HUES48 (cell line): ENCODE measurements around the gene MRPL10.

Source experiments
- H3K27ac ChIP-seq: one replicate; pipeline ENCODE4 v1.7.0; 2013; ENCODE audit warnings: low read depth, low read length, inconsistent platforms
- H3K27me3 ChIP-seq: 2 replicates; pipeline ENCODE4 v1.6.1; 2013; ENCODE audit warnings: mild to moderate bottlenecking, low read length; ENCODE audit not compliant: control insufficient read depth, insufficient read depth
- H3K36me3 ChIP-seq: 2 replicates; pipeline ENCODE4 v1.6.1; 2013; ENCODE audit warnings: low read length; ENCODE audit not compliant: control insufficient read depth, insufficient read depth
- H3K4me1 ChIP-seq: 2 replicates; pipeline ENCODE4 v1.6.1; 2013; ENCODE audit warnings: mild to moderate bottlenecking, low read length; ENCODE audit not compliant: control insufficient read depth, insufficient read depth
- H3K4me3 ChIP-seq: 2 replicates; pipeline ENCODE4 v1.5.1; 2013; ENCODE audit warnings: mild to moderate bottlenecking, low read depth, low read length
- H3K9ac ChIP-seq: 2 replicates; pipeline ENCODE4 v1.6.1; 2013; ENCODE audit warnings: mild to moderate bottlenecking, low read depth, low read length, moderate library complexity
- H3K9me3 ChIP-seq: 2 replicates; pipeline ENCODE4 v1.6.1; 2013; ENCODE audit warnings: low read length; ENCODE audit not compliant: control insufficient read depth, insufficient read depth

MRPL10 gene

DNA sequence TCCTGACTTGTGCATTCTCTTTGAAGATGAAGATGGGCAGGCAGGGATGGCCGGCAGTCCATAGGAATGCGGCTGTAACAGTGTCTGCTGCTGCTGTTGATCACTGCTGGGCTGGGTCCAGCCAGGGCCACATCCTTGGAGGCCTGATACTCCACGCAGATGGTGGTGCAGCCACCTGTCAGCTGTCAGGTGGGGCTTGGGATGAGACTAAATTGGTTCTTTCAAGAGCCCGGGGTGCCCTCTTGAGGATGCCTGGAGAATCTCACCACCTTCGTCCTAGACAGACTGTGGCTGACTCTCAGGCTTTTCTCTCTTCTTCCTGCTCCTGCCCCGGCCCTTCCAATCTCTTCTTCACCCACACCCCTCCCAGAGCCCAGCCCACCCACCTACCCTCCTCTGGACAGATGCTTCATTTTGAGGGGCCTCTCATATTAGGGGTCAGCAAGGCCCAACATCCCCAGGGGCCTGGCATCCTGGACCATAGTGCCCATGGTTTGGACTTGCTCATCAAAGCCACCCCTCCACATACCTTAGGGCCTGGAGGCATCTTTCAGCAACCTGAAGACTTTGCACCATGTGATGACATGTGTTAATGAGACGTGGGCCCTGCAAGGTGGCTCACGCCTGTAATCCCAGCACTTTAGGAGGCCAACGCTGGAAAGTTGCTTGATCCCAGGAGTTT, 28.9 kb downstream of the MRPL10 start:
- Histone ChIP-seq H3K36me3 (no peaks in the 10 kb centered on the region), H3K27ac (no peak overlapping the region), H3K9me3 (no peaks in the 10 kb centered on the region), H3K4me1 (no peaks in the 10 kb centered on the region), H3K4me3 (no peak overlapping the region), H3K9ac (no peak overlapping the region), H3K27me3 (no peaks in the 10 kb centered on the region)

DNA sequence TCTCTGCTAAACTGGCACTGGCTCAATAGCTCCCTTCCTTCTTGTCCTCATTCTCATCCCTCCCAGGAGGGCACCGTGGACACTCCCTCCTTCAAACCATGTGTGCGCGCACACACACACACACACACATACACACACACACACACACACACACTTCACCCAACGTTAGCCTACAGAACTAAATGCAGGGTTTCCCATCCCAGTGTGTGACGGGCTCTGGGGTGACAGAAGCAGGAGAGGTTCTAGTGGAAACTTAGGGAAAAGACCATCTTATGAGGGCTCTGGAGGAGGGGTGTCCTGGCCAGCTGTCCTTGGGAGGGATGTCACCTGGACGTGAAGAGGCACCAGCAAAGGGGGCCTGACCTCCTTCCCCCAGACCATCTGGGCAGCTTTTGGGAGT, 29.4 kb downstream of the MRPL10 start:
- Histone ChIP-seq H3K4me1 (no peaks in the 10 kb centered on the region), H3K27ac (no peak overlapping the region), H3K4me3 (no peak overlapping the region), H3K9ac (no peak overlapping the region), H3K27me3 (no peaks in the 10 kb centered on the region), H3K9me3 (no peaks in the 10 kb centered on the region), H3K36me3 (no peaks in the 10 kb centered on the region)

GRCh38 chr17:47801176-47801765, 30.1 kb downstream of the MRPL10 start:
- Histone ChIP-seq H3K27ac (no peak overlapping the region), H3K4me3 (no peak overlapping the region), H3K27me3 (no peaks in the 10 kb centered on the region), H3K36me3 (no peaks in the 10 kb centered on the region), H3K9ac (no peak overlapping the region), H3K4me1 (no peaks in the 10 kb centered on the region), H3K9me3 (no peaks in the 10 kb centered on the region)

- Histone ChIP-seq H3K9me3 (no peaks in the 10 kb centered on the region), H3K36me3 (no peaks in the 10 kb centered on the region), H3K4me3 (no peak overlapping the region), H3K27ac (no peak overlapping the region), H3K4me1 (no peaks in the 10 kb centered on the region), H3K27me3 (no peaks in the 10 kb centered on the region), H3K9ac (no peak overlapping the region)
Measured at GRCh38 chr17:47800686-47801085, 30.7 kb downstream of the MRPL10 start.

GRCh38 chr17:47797797-47798196, 33.5 kb downstream of the MRPL10 start:
- Histone ChIP-seq H3K4me1 (no peaks in the 10 kb centered on the region), H3K9ac (no peak overlapping the region), H3K36me3 (no peaks in the 10 kb centered on the region), H3K27ac (no peak overlapping the region), H3K9me3 (no peaks in the 10 kb centered on the region), H3K27me3 (peaks cover 15% of the 10 kb centered on the region), H3K4me3 (no peak overlapping the region)

GRCh38 chr17:47792979-47793378, 38.4 kb downstream of the MRPL10 start:
- H3K4me1 ChIP-seq: no peaks in the 10 kb centered on the region
- no peaks in the 10 kb centered on the region for H3K9me3 ChIP-seq
- no peak overlapping the region for H3K9ac ChIP-seq
- H3K27ac ChIP-seq: no peak overlapping the region
- H3K27me3 ChIP-seq: peaks cover 61% of the 10 kb centered on the region
- H3K4me3 ChIP-seq: no peak overlapping the region
- H3K36me3 ChIP-seq: no peaks in the 10 kb centered on the region

GRCh38 chr17:47792457-47792856, 38.9 kb downstream of the MRPL10 start:
- Histone ChIP-seq H3K27ac (no peak overlapping the region), H3K4me1 (no peaks in the 10 kb centered on the region), H3K4me3 (no peak overlapping the region), H3K36me3 (no peaks in the 10 kb centered on the region), H3K27me3 (peaks cover 64% of the 10 kb centered on the region), H3K9ac (no peak overlapping the region), H3K9me3 (no peaks in the 10 kb centered on the region)

GRCh38 chr17:47791025-47791424, 40.3 kb downstream of the MRPL10 start:
- Histone ChIP-seq H3K9ac (no peak overlapping the region), H3K27me3 (peaks cover 64% of the 10 kb centered on the region), H3K4me3 (no peak overlapping the region), H3K4me1 (no peaks in the 10 kb centered on the region), H3K36me3 (no peaks in the 10 kb centered on the region), H3K9me3 (no peaks in the 10 kb centered on the region), H3K27ac (no peak overlapping the region)

DNA sequence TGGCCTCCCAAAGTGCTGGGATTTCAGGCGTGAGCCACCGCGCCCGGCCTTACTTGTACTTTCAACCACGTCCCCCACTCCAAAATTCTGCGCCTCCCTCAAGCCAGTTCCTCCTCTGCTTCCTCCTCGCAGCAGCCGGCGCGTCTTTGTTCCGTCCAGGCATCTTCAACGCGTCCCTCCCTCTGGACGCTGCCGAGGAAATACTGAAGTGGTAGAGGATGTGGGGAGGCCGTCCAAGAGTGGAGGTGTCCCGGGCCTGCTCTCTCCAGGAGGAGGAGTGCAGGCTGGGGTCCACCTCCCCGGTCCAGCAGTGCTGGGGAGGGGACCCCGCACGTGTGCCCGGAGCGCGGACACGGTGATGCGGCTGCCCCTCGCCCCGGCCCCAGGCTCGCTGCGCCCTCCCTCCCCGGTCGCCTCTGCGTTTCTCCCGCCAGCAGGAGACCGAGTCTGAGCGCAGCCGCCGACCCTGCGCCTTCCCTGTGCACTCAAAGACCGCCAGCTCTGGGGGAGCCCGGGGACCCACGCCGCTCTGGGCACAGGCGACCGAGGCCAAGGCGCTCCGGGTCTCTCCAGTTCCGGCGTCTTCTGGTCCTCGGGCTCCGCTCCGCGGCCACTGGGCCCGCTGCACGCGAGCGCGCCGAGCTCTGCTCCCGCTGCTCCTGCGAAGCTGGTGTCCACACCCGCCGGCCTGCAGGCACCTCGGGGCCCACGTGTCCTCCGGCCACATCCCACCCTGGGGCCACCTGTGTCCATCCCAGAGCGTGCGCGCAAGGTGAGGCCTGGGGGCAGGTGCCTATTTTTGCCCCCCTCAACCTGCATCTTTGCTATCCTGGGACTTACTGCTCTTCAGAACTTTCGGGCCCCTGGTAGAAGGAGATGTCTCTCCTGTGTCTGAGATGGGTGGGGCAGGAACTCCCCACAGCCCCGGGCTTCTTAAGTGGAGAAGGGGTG, 41.5 kb downstream of the MRPL10 start:
- Histone ChIP-seq H3K4me1 (no peaks in the 10 kb centered on the region), H3K27me3 (peaks cover 60% of the 10 kb centered on the region), H3K27ac (no peak overlapping the region), H3K36me3 (no peaks in the 10 kb centered on the region), H3K4me3 (peak overlapping the region; percentile 58), H3K9me3 (no peaks in the 10 kb centered on the region), H3K9ac (no peak overlapping the region)

GRCh38 chr17:47785538-47786123, 45.7 kb downstream of the MRPL10 start:
- Histone ChIP-seq H3K4me1 (no peaks in the 10 kb centered on the region), H3K4me3 (no peak overlapping the region), H3K27ac (no peak overlapping the region), H3K27me3 (peaks cover 33% of the 10 kb centered on the region), H3K9ac (no peak overlapping the region), H3K36me3 (no peaks in the 10 kb centered on the region), H3K9me3 (no peaks in the 10 kb centered on the region)
